A673 (cell line): ENCODE measurements around the gene LGR4.

Experiments used
- EZH2 ChIP-seq: fragments of 200-600 bp; sonication (generic); IDR thresholded peaks from 2 replicates; pipeline ENCODE4 v1.6.1; 2017; ENCODE audit warnings: borderline replicate concordance, low read depth, mild to moderate bottlenecking, mixed read lengths, antibody characterized with exemption, low read length; ENCODE audit not compliant: poor library complexity, severe bottlenecking
- TF ChIP-seq, protein P1 (sequence below): fragments of 300-800, 200-600 bp; sonication (generic); conservative IDR thresholded peaks from 2 replicates; pipeline ENCODE4 v1.5.1; 2017; ENCODE audit warnings: low read depth, mild to moderate bottlenecking, antibody characterized with exemption, low read length, moderate library complexity, mixed read lengths

DNA sequence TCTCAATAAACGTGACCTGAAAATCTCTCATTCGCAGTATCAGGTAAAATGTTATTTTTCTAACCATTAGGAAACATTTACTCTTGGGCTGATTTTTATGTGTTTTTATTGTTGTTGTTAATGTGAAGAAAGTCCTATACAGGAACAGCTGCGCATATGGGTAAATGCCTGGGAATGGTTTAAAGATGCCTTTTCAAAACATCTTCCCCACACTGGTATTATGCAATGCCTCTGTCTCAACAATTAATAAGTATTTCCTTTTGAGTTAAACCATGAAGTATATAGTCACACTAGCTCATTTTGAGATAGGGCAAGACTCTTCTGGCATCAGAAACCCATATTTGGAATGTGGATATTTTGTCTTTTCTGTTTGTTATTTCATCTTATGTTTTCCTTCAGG, 47.6 kb upstream of the LGR4 start:
- TF ChIP-seq, protein P1, sequence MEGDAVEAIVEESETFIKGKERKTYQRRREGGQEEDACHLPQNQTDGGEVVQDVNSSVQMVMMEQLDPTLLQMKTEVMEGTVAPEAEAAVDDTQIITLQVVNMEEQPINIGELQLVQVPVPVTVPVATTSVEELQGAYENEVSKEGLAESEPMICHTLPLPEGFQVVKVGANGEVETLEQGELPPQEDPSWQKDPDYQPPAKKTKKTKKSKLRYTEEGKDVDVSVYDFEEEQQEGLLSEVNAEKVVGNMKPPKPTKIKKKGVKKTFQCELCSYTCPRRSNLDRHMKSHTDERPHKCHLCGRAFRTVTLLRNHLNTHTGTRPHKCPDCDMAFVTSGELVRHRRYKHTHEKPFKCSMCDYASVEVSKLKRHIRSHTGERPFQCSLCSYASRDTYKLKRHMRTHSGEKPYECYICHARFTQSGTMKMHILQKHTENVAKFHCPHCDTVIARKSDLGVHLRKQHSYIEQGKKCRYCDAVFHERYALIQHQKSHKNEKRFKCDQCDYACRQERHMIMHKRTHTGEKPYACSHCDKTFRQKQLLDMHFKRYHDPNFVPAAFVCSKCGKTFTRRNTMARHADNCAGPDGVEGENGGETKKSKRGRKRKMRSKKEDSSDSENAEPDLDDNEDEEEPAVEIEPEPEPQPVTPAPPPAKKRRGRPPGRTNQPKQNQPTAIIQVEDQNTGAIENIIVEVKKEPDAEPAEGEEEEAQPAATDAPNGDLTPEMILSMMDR: no peak
- no peak for TF ChIP-seq EZH2
